Liver (tissue), 9 donors: ENCODE results near the gene AHI1. TPM values are rescaled to one million over a fixed set of nuclear protein-coding genes. Genes with fewer than 3 reads are reported as not detected.

Experiments
- DNase-seq: peaks from one replicate; pipeline ENCODE4 v3.0.0-alpha.2; 2017; ENCODE audit warnings: low spot score
- H3K27ac ChIP-seq, 2 donors: one replicate each; pipeline ENCODE4 v1.7.0; 2013; ENCODE audit warnings: inconsistent platforms in 2 of 2, low read length in 2 of 2, control low read depth in 1 of 2, low read depth in 1 of 2, mild to moderate bottlenecking in 1 of 2
- H3K27me3 ChIP-seq, 4 donors: one replicate each; pipeline versions ENCODE4 v1.6.1 to v1.7.0; 2013; ENCODE audit warnings: low read length in 3 of 4, inconsistent platforms in 1 of 4, mild to moderate bottlenecking in 1 of 4, moderate library complexity in 1 of 4; ENCODE audit not compliant: control insufficient read depth in 4 of 4, insufficient read depth in 4 of 4
- H3K36me3 ChIP-seq, 4 donors: one replicate each; pipeline versions ENCODE4 v1.6.1 to v1.7.0; 2013; ENCODE audit warnings: low read length in 3 of 4, mild to moderate bottlenecking in 3 of 4, low read depth in 1 of 4, moderate library complexity in 1 of 4; ENCODE audit not compliant: control insufficient read depth in 4 of 4, insufficient read depth in 3 of 4
- H3K4me1 ChIP-seq, 4 donors: one replicate each; pipeline versions ENCODE4 v1.6.1 to v1.7.0; 2013; ENCODE audit warnings: low read length in 3 of 4, mild to moderate bottlenecking in 3 of 4, moderate library complexity in 1 of 4; ENCODE audit not compliant: control insufficient read depth in 4 of 4, insufficient read depth in 4 of 4
- H3K4me3 ChIP-seq, 3 donors: one replicate each; pipeline versions ENCODE4 v1.6.1 to v1.7.0; 2013; ENCODE audit warnings: low read length in 3 of 3, control low read depth in 1 of 3, low read depth in 1 of 3, mild to moderate bottlenecking in 1 of 3
- H3K9ac ChIP-seq, 2 donors: one replicate each; pipeline ENCODE4 v1.7.0; 2013; ENCODE audit warnings: low read length in 2 of 2, mild to moderate bottlenecking in 2 of 2, moderate library complexity in 2 of 2, control low read depth in 1 of 2, low read depth in 1 of 2
- H3K9me3 ChIP-seq, 4 donors: one replicate each; pipeline versions ENCODE4 v1.6.1 to v1.7.0; 2013; ENCODE audit warnings: low read length in 3 of 4; ENCODE audit not compliant: control insufficient read depth in 4 of 4
- ATF3 ChIP-seq: IDR thresholded peaks from 2 replicates; pipeline ENCODE4 v1.6.1; 2016; ENCODE audit warnings: antibody characterized with exemption
- EGR1 ChIP-seq, 2 donors: IDR thresholded peaks; 2 replicates each; pipeline ENCODE4 v1.6.1; 2016 to 2018; ENCODE audit warnings: antibody characterized with exemption in 2 of 2, low read depth in 2 of 2
- FOXA1 ChIP-seq: IDR thresholded peaks from 2 replicates; pipeline ENCODE4 v1.6.1; 2016; ENCODE audit warnings: antibody characterized with exemption
- HNF4A ChIP-seq, 2 donors: conservative IDR thresholded peaks; 2 replicates each; pipeline ENCODE4 v1.6.1; 2016; ENCODE audit warnings: antibody characterized with exemption in 2 of 2, mild to moderate bottlenecking in 2 of 2
- HNF4G ChIP-seq: IDR thresholded peaks from 2 replicates; pipeline ENCODE4 v1.6.1; 2016; ENCODE audit warnings: antibody characterized with exemption
- JUND ChIP-seq, 2 donors: IDR thresholded peaks; 2 replicates each; pipeline ENCODE4 v1.6.1; 2016; ENCODE audit warnings: antibody characterized with exemption in 2 of 2
- MAX ChIP-seq: IDR thresholded peaks from 2 replicates; pipeline ENCODE4 v1.6.1; 2016; ENCODE audit warnings: antibody characterized with exemption
- RAD21 ChIP-seq, 2 donors: IDR thresholded peaks; 2 replicates each; pipeline ENCODE4 v1.6.1; 2016; ENCODE audit warnings: antibody characterized with exemption in 2 of 2, mild to moderate bottlenecking in 2 of 2
- REST ChIP-seq: IDR thresholded peaks from 2 replicates; pipeline ENCODE4 v1.6.1; 2016; ENCODE audit warnings: antibody characterized with exemption, mild to moderate bottlenecking
- ZBTB33 ChIP-seq: IDR thresholded peaks from 2 replicates; pipeline ENCODE4 v1.6.1; 2016; ENCODE audit warnings: antibody characterized with exemption
- WGBS: extraction: QIAGEN DNeasy Blood & Tissue Kit; methylation state at CpG from one replicate; pipeline ENCODE4 v1.1.7; 2013; 5-methylcytosine and 5-hydroxymethylcytosine counted together
- polyA plus RNA-seq, 2 donors: library from polyadenylated mRNA; stranded (reverse) in 1 of 2; unstranded in 1 of 2; fragments of 200-250 nt in 1 of 2; fragments of >200 nt in 1 of 2; fragmentation: Nextera tagmentation in 1 of 2; extraction: Ambion mirVana in 1 of 2; gene quantifications; one replicate each; pipeline versions ENCODE4 v1.2.1 to v1.2.3, GENCODE V29; 2013 to 2015
- total RNA-seq, 2 donors: library from RNA; depleted of rRNA; stranded (reverse); fragments of >200 nt; gene quantifications; one replicate each; pipeline ENCODE4 v1.2.3, GENCODE V29; 2014
- donor health status: healthy.
- donor health status: healthy.
- donor health status: healthy.
- donor health status: healthy.
- donor health status: healthy.

Gene AHI1
- total and polyA plus RNA-seq, 4 donors, result 2.0 to 14.4 (median 9.0) TPM

- H3K27me3 ChIP-seq, result no peaks in the 10 kb centered on the region
- TF ChIP-seq EGR1 (IDR thresholded peaks at IDR 0.05; ENCODE audit: low read depth in 2 of 2) (no peak), HNF4G (no peak), JUND (IDR thresholded peaks at IDR 0.05) (no peak), RAD21 (IDR thresholded peaks at IDR 0.05) (no peak), HNF4A (conservative IDR thresholded peaks at IDR 0.05) (no peak), MAX (no peak), ZBTB33 (no peak)
- H3K9me3 ChIP-seq, result peaks cover 0 to 2% (median 0%) of the 10 kb centered on the region in 4 donors
- H3K4me3 ChIP-seq, result no peak overlapping the region
- H3K27ac ChIP-seq, result no peak overlapping the region
- no peak for DNase-seq
- no peak overlapping the region for H3K9ac ChIP-seq
- peaks cover 0 to 2% (median 1%) of the 10 kb centered on the region in 4 donors for H3K36me3 ChIP-seq
- 98% methylated on average over 1 of the region's 1 CpG for WGBS
- H3K4me1 ChIP-seq, result no peaks in the 10 kb centered on the region
Measured at GRCh38 chr6:135305684-135306083, 191.9 kb downstream of the AHI1 start.

GRCh38 chr6:135304883-135305282, 192.7 kb downstream of the AHI1 start:
- no peak overlapping the region for H3K4me3 ChIP-seq
- DNase-seq, result no peak
- no peak for TF ChIP-seq ATF3
- no peak for TF ChIP-seq MAX
- H3K36me3 ChIP-seq, result peaks cover 0 to 2% (median 1%) of the 10 kb centered on the region in 4 donors
- no peaks in the 10 kb centered on the region for H3K27me3 ChIP-seq
- no peak overlapping the region for H3K9ac ChIP-seq
- no peaks in the 10 kb centered on the region for H3K4me1 ChIP-seq
- WGBS, result 96% methylated on average over 4 of the region's 4 CpGs
- H3K27ac ChIP-seq, result no peak overlapping the region
- peaks cover 0 to 2% (median 0%) of the 10 kb centered on the region in 4 donors for H3K9me3 ChIP-seq

- no peaks in the 10 kb centered on the region for H3K4me1 ChIP-seq
- no peaks in the 10 kb centered on the region for H3K27me3 ChIP-seq
- no peak for DNase-seq
- no peak overlapping the region for H3K27ac ChIP-seq
- H3K36me3 ChIP-seq, result peaks cover 0 to 2% (median 1%) of the 10 kb centered on the region in 4 donors
- TF ChIP-seq REST (no peak), RAD21 (IDR thresholded peaks at IDR 0.05) (no peak), HNF4G (no peak), FOXA1 (no peak), ZBTB33 (no peak), JUND (IDR thresholded peaks at IDR 0.05) (no peak)
- no peak overlapping the region for H3K4me3 ChIP-seq
- peaks cover 0 to 2% (median 0%) of the 10 kb centered on the region in 4 donors for H3K9me3 ChIP-seq
- H3K9ac ChIP-seq, result no peak overlapping the region
Measured at GRCh38 chr6:135301304-135301703, 196.2 kb downstream of the AHI1 start.
